Ovary (tissue), 3 donors: Measurements from ENCODE around the gene PCNA.

Experiments
- POLR2A ChIP-seq: fragments of 450-650 bp; IDR thresholded peaks from one replicate; pipeline ENCODE4 v1.6.1; 2017; ENCODE audit warnings: antibody characterized with exemption, mild to moderate bottlenecking, moderate library complexity
- TF ChIP-seq, protein P1 (sequence below), 3 donors: fragments of 450-650 bp in 2 of 3; fragments of 200-600 bp in 1 of 3; IDR thresholded peaks; one replicate each; pipeline versions ENCODE4 v1.5.1 to v1.8.0; 2016 to 2022; ENCODE audit warnings: antibody characterized with exemption in 3 of 3, mild to moderate bottlenecking in 1 of 3
- donor health status: DM: no; HTN: no; CAD: no.

DNA sequence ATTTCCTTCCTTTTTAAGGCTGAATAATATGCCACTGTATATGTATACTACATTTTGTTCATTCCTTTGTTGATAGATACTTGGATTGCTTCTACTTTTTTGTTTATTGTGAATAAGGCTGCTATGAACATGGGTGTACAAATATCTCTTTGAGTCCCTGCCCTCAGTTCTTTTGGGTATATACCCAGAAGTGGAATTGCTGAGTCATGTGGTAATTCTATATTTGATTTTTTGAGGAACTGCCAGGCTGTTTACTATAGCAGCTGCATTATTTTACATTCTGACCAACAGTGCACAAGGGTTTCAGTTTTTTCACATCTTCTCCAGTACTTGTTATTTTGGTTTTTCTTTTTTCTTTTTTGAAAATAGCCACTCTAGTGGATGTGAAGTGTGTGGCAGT, 41.1 kb upstream of the PCNA start:
- TF ChIP-seq, protein P1, sequence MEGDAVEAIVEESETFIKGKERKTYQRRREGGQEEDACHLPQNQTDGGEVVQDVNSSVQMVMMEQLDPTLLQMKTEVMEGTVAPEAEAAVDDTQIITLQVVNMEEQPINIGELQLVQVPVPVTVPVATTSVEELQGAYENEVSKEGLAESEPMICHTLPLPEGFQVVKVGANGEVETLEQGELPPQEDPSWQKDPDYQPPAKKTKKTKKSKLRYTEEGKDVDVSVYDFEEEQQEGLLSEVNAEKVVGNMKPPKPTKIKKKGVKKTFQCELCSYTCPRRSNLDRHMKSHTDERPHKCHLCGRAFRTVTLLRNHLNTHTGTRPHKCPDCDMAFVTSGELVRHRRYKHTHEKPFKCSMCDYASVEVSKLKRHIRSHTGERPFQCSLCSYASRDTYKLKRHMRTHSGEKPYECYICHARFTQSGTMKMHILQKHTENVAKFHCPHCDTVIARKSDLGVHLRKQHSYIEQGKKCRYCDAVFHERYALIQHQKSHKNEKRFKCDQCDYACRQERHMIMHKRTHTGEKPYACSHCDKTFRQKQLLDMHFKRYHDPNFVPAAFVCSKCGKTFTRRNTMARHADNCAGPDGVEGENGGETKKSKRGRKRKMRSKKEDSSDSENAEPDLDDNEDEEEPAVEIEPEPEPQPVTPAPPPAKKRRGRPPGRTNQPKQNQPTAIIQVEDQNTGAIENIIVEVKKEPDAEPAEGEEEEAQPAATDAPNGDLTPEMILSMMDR (IDR thresholded peaks at IDR 0.05) = no peak
- TF ChIP-seq POLR2A = no peak
